A549 treated with Mapracorat at 1 μM for 4 hours (cell line): ENCODE measurements around the gene BEX2. TPM values are rescaled to one million over a fixed set of nuclear protein-coding genes. Genes with fewer than 3 reads are reported as not detected.

ENCODE experiments used
- total RNA-seq: library from RNA; stranded (reverse); fragments of 200-300 nt; extraction: Qiagen RNA extraction; gene quantifications from 5 replicates; pipeline ENCODE4 v1.2.3, GENCODE V29; 2022

The BEX2 gene
- 7.1 to 12.1 TPM (median 11.3 TPM) in 5 replicates for total RNA-seq

GRCh38 chrX:103310555-103311398 lies at the start of gene BEX2:
Gene BEX2, minus strand, starts transcription at chrX:103310990. Its CDS starts 1,014 bp downstream, at chrX:103309976.

DNA sequence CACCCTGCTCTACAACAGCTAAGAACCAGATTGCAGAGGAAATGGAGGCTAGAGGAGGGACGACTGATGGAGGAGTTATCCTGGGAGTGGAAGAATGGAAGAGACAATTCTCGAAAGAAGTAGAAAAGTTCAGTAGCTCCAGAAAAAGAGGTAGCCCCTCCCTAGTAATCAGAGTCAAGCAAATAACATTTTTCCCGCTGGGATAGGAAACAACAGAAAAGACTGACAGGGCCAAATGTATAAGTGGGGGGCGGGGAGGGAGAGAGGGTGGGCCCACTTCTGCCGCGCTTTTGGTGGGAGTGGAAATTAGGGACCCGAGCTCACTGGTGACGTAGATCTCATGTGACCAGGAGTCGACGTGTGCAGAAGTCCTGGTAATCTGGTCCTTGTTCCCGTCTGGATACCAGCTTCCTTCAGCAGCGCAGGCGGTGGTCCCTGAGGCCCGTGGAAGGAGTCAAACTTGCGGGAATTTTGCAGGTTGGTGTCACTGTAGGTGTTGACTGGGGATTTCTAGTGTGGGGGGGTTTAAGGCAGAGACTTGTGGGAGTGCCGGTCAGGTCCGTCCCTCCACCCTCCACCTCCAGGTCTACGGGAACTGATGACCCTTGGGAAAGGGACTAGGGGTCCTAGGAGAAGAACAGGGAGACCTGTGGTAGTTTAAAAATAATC lies 45.5 kb upstream of the BEX2 start, which contains the start of gene TCEAL9:
TSS of gene TCEAL9 (plus strand) at position 377 of the 669 bp plus-strand sequence. CDS start 1,179 bp downstream, outside the sequence.

DNA sequence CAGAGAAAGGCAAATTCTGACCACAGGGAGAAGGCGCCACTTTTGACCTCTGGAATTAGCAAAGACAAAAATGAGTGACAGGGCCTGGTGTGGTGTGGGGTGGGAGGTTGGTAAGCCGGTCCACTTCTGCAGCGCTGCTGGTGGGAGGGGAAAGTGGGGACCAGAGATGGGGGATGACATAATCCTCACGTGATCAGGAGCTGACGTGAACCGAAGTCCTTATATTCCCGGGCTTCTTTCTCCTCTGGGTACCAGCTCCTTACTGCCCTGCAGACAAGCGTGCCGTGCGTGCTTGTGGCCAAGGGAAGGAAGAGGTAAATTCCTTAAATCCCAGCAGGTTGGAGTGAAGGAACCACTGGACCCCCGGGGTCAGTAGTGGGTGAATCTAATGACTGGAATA lies 19.2 kb upstream of the BEX2 start, which contains the start of gene TCEAL7:
TSS of gene TCEAL7 (plus strand) at position 249 of the 400 bp plus-strand sequence. CDS start 1,165 bp downstream, outside the sequence.

DNA sequence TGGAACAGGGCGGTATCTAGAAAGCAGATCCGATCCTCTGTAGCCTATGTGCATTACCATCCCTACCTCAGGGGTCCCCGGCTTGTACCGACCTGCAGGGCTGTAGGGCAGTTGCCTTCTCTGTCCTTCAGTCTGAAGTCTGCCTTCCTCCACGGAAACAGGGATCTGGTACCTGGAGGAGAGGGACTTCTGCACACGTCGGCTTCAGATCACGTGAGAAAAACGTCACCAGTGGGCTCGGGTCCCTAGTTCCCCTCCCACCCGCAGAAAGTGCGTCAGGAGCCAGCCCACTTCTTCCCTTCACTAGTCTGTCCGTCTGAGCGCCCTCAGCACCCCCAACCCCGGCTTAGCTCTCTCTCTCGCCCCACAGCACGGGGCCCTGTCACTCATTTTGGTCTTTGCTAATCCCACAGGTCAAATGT lies 34.2 kb downstream of the BEX2 start, which contains the start of gene TCEAL5:
TSS of gene TCEAL5 (minus strand) at position 170 of the 422 bp plus-strand sequence. CDS start 2,187 bp downstream, outside the sequence.

Other genes starting within 250 kb of the BEX2 start
- gene BEX1, start 246.8 kb downstream of the BEX2 start, total RNA-seq = not detected in 5 replicates
- gene NXF3, start 217.8 kb downstream of the BEX2 start, total RNA-seq = not detected in 5 replicates
- 2.0 to 2.9 TPM (median 2.4 TPM) in 5 replicates for gene BEX4, start 95.9 kb downstream of the BEX2 start, total RNA-seq
- 25.1 to 42.9 TPM (median 27.9 TPM) in 5 replicates for gene TCEAL8, start 55.8 kb downstream of the BEX2 start, total RNA-seq
- not detected in 5 replicates for gene TCEAL5, start 34.2 kb downstream of the BEX2 start, total RNA-seq
- not detected in 5 replicates for gene TCEAL7, start 19.2 kb upstream of the BEX2 start, total RNA-seq
- 87.7 to 170 TPM (median 90.7 TPM) in 5 replicates for gene TCEAL9, start 45.5 kb upstream of the BEX2 start, total RNA-seq
- gene BEX3, start 65.5 kb upstream of the BEX2 start, total RNA-seq = 249 to 266 TPM (median 261 TPM) in 5 replicates
- 0.13 to 0.14 TPM in 2 of 5 replicates, not detected in the others for gene RAB40A, start 208.5 kb upstream of the BEX2 start, total RNA-seq